ENCODE data around the gene SEMA3F. TPM values are rescaled to one million over a fixed set of nuclear protein-coding genes. Genes with fewer than 3 reads are reported as not detected.

SEMA3F gene
- total and polyA plus RNA-seq, 8 donors = 26.0 to 56.2 (median 46.7) TPM

GRCh38 chr3:50122661-50123391 lies 32.3 kb upstream of the SEMA3F start:
- no peak overlapping the region for H3K27ac ChIP-seq
- H3K27me3 ChIP-seq = no peaks in the 10 kb centered on the region
- no peak overlapping the region for H3K4me3 ChIP-seq
- ATAC-seq = no peak
- no peak for TF ChIP-seq CTCF (IDR thresholded peaks at IDR 0.05)
- H3K36me3 ChIP-seq = peaks cover 0 to 45% of the 10 kb centered on the region in 2 donors
- peak in 2 of 4 donors; percentile 22 to 62 for DNase-seq
- intact Hi-C loops (cut with DNase I) = no loop called here
- peaks cover 10 to 14% of the 10 kb centered on the region in 2 donors for H3K4me1 ChIP-seq
- H3K9me3 ChIP-seq = no peaks in the 10 kb centered on the region

- DNase-seq (peak in 1 of 4 donors; percentile 18), ATAC-seq (no peak)
- H3K27ac ChIP-seq = no peak overlapping the region
- no peaks in the 10 kb centered on the region for H3K27me3 ChIP-seq
- peaks cover 0 to 38% of the 10 kb centered on the region in 2 donors for H3K36me3 ChIP-seq
- H3K9me3 ChIP-seq = no peaks in the 10 kb centered on the region
- no peak for TF ChIP-seq CTCF (IDR thresholded peaks at IDR 0.05)
- H3K4me3 ChIP-seq = no peak overlapping the region
- peaks cover 10 to 14% of the 10 kb centered on the region in 2 donors for H3K4me1 ChIP-seq
- intact Hi-C loops (cut with DNase I) = no loop called here
Observed at GRCh38 chr3:50123394-50124051, 31.6 kb upstream of the SEMA3F start.

- no peak for TF ChIP-seq CTCF (IDR thresholded peaks at IDR 0.05)
- H3K27ac ChIP-seq = no peak overlapping the region
- no peaks in the 10 kb centered on the region for H3K27me3 ChIP-seq
- no peak overlapping the region for H3K4me3 ChIP-seq
- DNase-seq (peak in 2 of 4 donors; percentile 32 to 56), ATAC-seq (peak; percentile 16)
- H3K4me1 ChIP-seq = peaks cover 10 to 14% of the 10 kb centered on the region in 2 donors
- intact Hi-C loops (cut with DNase I) = no loop called here
- H3K9me3 ChIP-seq = no peaks in the 10 kb centered on the region
- peaks cover 0 to 31% of the 10 kb centered on the region in 2 donors for H3K36me3 ChIP-seq
Observed at GRCh38 chr3:50124052-50124799, 30.9 kb upstream of the SEMA3F start.

GRCh38 chr3:50124800-50125178 lies 30.3 kb upstream of the SEMA3F start:
- Histone ChIP-seq H3K27me3 (no peaks in the 10 kb centered on the region), H3K36me3 (peaks cover 0 to 25% of the 10 kb centered on the region in 2 donors), H3K27ac (no peak overlapping the region), H3K4me3 (no peak overlapping the region), H3K4me1 (peaks cover 10 to 14% of the 10 kb centered on the region in 2 donors), H3K9me3 (no peaks in the 10 kb centered on the region)
- intact Hi-C loops (cut with DNase I) = loop anchor here in 1 of 2 donors (5.0 kb wide), 1 partner anchor 63 kb away; no protein-coding TSS in a partner anchor
- ATAC-seq (no peak), DNase-seq (peak in 2 of 4 donors; percentile 32 to 80)
- no peak for TF ChIP-seq CTCF (IDR thresholded peaks at IDR 0.05)

Data from left lung (tissue), 10 donors.